Prostate gland (tissue), 2 donors: ENCODE measurements around the gene HOXC5. TPM values are rescaled to one million over a fixed set of nuclear protein-coding genes. Genes with fewer than 3 reads are reported as not detected.
A peak's percentile ranks its signal among the peaks of the same experiment; 100 is the strongest.

Experiments
- DNase-seq: peaks from one replicate; pipeline ENCODE4 v3.0.0-alpha.2; 2019; ENCODE audit warnings: low spot score
- H3K27ac ChIP-seq, 2 donors: fragments of 200-600 bp; sonication (generic); 2 replicates each; pipeline ENCODE4 v1.5.1; 2017 to 2019
- H3K27me3 ChIP-seq: fragments of 200-600 bp; sonication (generic); replicated peaks from 2 replicates; pipeline ENCODE4 v1.5.1; 2019; ENCODE audit not compliant: insufficient read depth
- H3K36me3 ChIP-seq, 2 donors: fragments of 200-600 bp; sonication (generic); 1 replicate in 1 of 2; 2 replicates in 1 of 2; pipeline versions ENCODE4 v1.5.1 to v1.8.1; 2017 to 2019
- H3K4me1 ChIP-seq: fragments of 200-600 bp; sonication (generic); replicated peaks from 2 replicates; pipeline ENCODE4 v1.5.1; 2019
- H3K4me3 ChIP-seq, 2 donors: fragments of 200-600 bp; sonication (generic); 2 replicates each; pipeline ENCODE4 v1.5.1; 2017 to 2019
- H3K9me3 ChIP-seq: fragments of 200-600 bp; sonication (generic); 2 replicates; pipeline ENCODE4 v1.5.1; 2017
- CTCF ChIP-seq, 4 experiments: fragments of 200-600 bp in 2 of 4; fragments of 450-650 bp in 2 of 4; sonication (generic) in 2 of 4; IDR thresholded peaks; 1 replicate in 3 of 4; 2 replicates in 1 of 4; pipeline ENCODE4 v1.5.1; 2016 to 2019; ENCODE audit warnings: antibody characterized with exemption in 4 of 4, mild to moderate bottlenecking in 2 of 4, moderate library complexity in 2 of 4
- POLR2A ChIP-seq: fragments of 450-650 bp; IDR thresholded peaks from one replicate; pipeline ENCODE4 v1.6.1; 2016; ENCODE audit warnings: antibody characterized with exemption, mild to moderate bottlenecking
- POLR2AphosphoS5 ChIP-seq: sonication (generic); formaldehyde crosslinking; IDR thresholded peaks from one replicate; pipeline ENCODE4 v1.6.1; 2017; ENCODE audit warnings: antibody characterized with exemption
- WGBS: methylation state at CpG from one replicate; pipeline ENCODE4 v1.1.5; 2018; 5-methylcytosine and 5-hydroxymethylcytosine counted together
- intact Hi-C: fragments of 100-400 bp; cut with DNase I; formaldehyde crosslinking; loops from one replicate; pipeline ENCODE4 v1.14.2; 2022
- total RNA-seq, 2 donors: library from RNA; depleted of rRNA; stranded (reverse); fragments of >200 nt; gene quantifications; one replicate each; pipeline ENCODE4 v1.1.0, GENCODE V29; 2016

HOXC5 gene
- total RNA-seq, 2 donors from 2014 or later = 2.8 TPM; not detected in 1

GRCh38 chr12:53995002-53995377 is 37.9 kb upstream of the HOXC5 start:
- no peaks in the 10 kb centered on the region for H3K9me3 ChIP-seq
- H3K36me3 ChIP-seq = no peaks in the 10 kb centered on the region
- TF ChIP-seq POLR2A = no peak
- no peak for TF ChIP-seq POLR2AphosphoS5
- TF ChIP-seq CTCF (IDR thresholded peaks at IDR 0.05) = no peak
- no peak overlapping the region for H3K4me3 ChIP-seq
- no peaks in the 10 kb centered on the region for H3K4me1 ChIP-seq
- peaks cover 74% of the 10 kb centered on the region for H3K27me3 ChIP-seq
- H3K27ac ChIP-seq = no peak overlapping the region
- no peak for DNase-seq
- WGBS = 5% methylated on average over 17 of the region's 17 CpGs
- intact Hi-C loops = no loop called here

- Histone ChIP-seq H3K36me3 (no peaks in the 10 kb centered on the region), H3K4me1 (no peaks in the 10 kb centered on the region), H3K9me3 (no peaks in the 10 kb centered on the region), H3K27me3 (peaks cover 79% of the 10 kb centered on the region), H3K4me3 (peak overlapping the region; percentile 12 to 27), H3K27ac (no peak overlapping the region)
- 7% methylated on average over 40 of the region's 48 CpGs for WGBS
- intact Hi-C loops = no loop called here
- TF ChIP-seq POLR2AphosphoS5 (no peak), POLR2A (no peak), CTCF (IDR thresholded peaks at IDR 0.05) (no peak)
- DNase-seq = no peak
Measured at GRCh38 chr12:53995378-53996239, 37.2 kb upstream of the HOXC5 start.

- H3K36me3 ChIP-seq = no peaks in the 10 kb centered on the region
- peaks cover 80% of the 10 kb centered on the region for H3K27me3 ChIP-seq
- no peak for DNase-seq
- WGBS = 69% methylated on average over 29 of the region's 29 CpGs
- TF ChIP-seq POLR2A (no peak), POLR2AphosphoS5 (no peak), CTCF (IDR thresholded peaks at IDR 0.05) (no peak)
- no peak overlapping the region for H3K27ac ChIP-seq
- intact Hi-C loops = no loop called here
- H3K4me3 ChIP-seq = peak overlapping the region in 1 of 2 donors; percentile 12
- H3K4me1 ChIP-seq = no peaks in the 10 kb centered on the region
- no peaks in the 10 kb centered on the region for H3K9me3 ChIP-seq
Measured at GRCh38 chr12:53996240-53997203, 36.3 kb upstream of the HOXC5 start.

- H3K27me3 ChIP-seq = peaks cover 80% of the 10 kb centered on the region
- H3K4me1 ChIP-seq = no peaks in the 10 kb centered on the region
- 19% methylated on average over 35 of the region's 35 CpGs for WGBS
- no peak for DNase-seq
- H3K36me3 ChIP-seq = no peaks in the 10 kb centered on the region
- TF ChIP-seq POLR2A (no peak), POLR2AphosphoS5 (no peak), CTCF (IDR thresholded peaks at IDR 0.05) (no peak)
- H3K27ac ChIP-seq = no peak overlapping the region
- intact Hi-C loops = no loop called here
- no peak overlapping the region for H3K4me3 ChIP-seq
- no peaks in the 10 kb centered on the region for H3K9me3 ChIP-seq
Measured at GRCh38 chr12:53997204-53998109, 35.4 kb upstream of the HOXC5 start.
